Ishikawa (cell line): ENCODE data around the gene DCC.

Source experiments
- CREB1 ChIP-seq: IDR thresholded peaks from 2 replicates; pipeline ENCODE4 v1.6.1; 2012; ENCODE audit warnings: low read depth
- EGR1 ChIP-seq: IDR thresholded peaks from 2 replicates; pipeline ENCODE4 v1.6.1; 2012
- EP300 ChIP-seq: IDR thresholded peaks from 2 replicates; pipeline ENCODE4 v1.6.1; 2012; ENCODE audit warnings: borderline replicate concordance
- RAD21 ChIP-seq: IDR thresholded peaks from 2 replicates; pipeline ENCODE4 v1.6.1; 2012; ENCODE audit warnings: low read depth
- TAF1 ChIP-seq: IDR thresholded peaks from 2 replicates; pipeline ENCODE4 v1.6.1; 2012; ENCODE audit warnings: low read depth, mild to moderate bottlenecking
- YY1 ChIP-seq: IDR thresholded peaks from 2 replicates; pipeline ENCODE4 v1.6.1; 2012; ENCODE audit warnings: low read depth
- TF ChIP-seq, protein P1 (sequence below): IDR thresholded peaks from 2 replicates; pipeline ENCODE4 v1.6.1; 2012

DNA sequence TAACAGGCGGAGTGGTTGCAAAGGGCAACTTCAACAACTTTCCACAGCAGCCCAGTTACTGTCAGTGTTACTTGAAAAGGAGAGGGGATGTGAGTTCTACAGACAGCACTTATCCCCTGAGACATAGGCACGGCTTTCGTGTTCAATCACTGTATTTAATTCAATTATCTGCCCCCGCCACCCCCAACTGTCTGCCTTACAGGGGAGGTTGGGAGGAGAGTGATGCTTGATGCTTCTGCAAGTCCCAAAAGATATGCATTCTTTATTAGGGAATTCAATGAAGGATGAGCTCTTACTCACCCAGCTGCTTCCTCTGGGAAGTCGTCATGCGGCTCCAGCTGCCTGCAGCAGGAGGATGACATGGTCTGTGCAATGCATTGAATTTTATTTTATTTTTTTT, 639.9 kb downstream of the DCC start:
- TF ChIP-seq CREB1 (no peak), EP300 (no peak), RAD21 (no peak), EGR1 (no peak), YY1 (no peak), TAF1 (no peak)
- TF ChIP-seq, protein P1, sequence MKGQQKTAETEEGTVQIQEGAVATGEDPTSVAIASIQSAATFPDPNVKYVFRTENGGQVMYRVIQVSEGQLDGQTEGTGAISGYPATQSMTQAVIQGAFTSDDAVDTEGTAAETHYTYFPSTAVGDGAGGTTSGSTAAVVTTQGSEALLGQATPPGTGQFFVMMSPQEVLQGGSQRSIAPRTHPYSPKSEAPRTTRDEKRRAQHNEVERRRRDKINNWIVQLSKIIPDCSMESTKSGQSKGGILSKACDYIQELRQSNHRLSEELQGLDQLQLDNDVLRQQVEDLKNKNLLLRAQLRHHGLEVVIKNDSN: no peak
